GM20000 (cell line): ENCODE data around the gene ZWILCH.

ENCODE experiments used
- DNase-seq: peaks from one replicate; pipeline ENCODE4 v3.0.0; 2012; ENCODE audit warnings: low spot score
- TF ChIP-seq, protein P1 (sequence below): IDR thresholded peaks from 2 replicates; pipeline ENCODE4 v1.5.1; 2012; ENCODE audit warnings: mild to moderate bottlenecking, control low read depth; ENCODE audit errors: extremely low read depth, missing control alignments

The ZWILCH gene

GRCh38 chr15:66578286-66578875 lies 73.3 kb downstream of the ZWILCH start:
- TF ChIP-seq, protein P1, sequence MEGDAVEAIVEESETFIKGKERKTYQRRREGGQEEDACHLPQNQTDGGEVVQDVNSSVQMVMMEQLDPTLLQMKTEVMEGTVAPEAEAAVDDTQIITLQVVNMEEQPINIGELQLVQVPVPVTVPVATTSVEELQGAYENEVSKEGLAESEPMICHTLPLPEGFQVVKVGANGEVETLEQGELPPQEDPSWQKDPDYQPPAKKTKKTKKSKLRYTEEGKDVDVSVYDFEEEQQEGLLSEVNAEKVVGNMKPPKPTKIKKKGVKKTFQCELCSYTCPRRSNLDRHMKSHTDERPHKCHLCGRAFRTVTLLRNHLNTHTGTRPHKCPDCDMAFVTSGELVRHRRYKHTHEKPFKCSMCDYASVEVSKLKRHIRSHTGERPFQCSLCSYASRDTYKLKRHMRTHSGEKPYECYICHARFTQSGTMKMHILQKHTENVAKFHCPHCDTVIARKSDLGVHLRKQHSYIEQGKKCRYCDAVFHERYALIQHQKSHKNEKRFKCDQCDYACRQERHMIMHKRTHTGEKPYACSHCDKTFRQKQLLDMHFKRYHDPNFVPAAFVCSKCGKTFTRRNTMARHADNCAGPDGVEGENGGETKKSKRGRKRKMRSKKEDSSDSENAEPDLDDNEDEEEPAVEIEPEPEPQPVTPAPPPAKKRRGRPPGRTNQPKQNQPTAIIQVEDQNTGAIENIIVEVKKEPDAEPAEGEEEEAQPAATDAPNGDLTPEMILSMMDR = no peak
- no peak for DNase-seq

- TF ChIP-seq, protein P1 = no peak
- DNase-seq = no peak
Observed at GRCh38 chr15:66580643-66581042, 75.5 kb downstream of the ZWILCH start.

- DNase-seq = no peak
- TF ChIP-seq, protein P1 = no peak
Observed at GRCh38 chr15:66581972-66582537, 76.9 kb downstream of the ZWILCH start.

DNA sequence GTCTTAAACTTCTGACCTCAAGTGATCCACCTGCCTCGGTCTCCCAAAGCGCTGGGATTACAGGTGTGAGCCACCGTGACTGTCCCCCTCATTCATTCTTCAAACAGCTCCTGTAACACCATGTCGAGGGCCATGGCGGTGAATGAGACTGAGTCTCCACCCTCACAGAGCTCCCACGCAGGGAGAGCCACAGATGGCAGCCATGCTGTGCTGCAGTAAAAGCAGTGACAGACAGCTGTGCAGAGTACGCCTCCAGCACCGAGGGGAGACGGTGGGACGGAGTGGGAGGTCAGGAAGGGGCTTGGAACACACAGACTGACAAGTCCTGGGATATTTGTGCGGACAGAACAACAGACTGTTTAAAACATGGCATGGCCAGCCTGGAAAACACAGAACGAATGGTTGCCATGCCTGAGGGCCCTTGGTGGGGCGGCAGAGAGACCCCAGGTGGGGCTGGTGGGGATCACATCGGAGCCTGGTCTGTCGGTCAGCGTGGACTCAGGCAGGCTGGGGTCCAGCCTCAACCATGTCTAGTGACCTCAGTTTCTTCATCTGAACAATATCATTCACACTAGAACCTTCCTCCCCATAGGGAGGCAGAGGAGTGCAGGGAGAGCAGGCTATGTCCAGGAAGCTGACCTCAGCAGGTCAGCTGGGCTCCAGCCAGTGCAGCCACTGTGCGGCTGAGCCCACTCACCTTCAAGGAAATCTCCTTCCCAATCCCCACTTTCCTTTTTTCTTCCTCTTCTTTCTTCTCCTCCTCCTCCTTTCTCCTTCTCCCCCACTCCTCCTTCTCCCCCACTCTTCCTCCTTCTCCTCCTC lies 81.2 kb downstream of the ZWILCH start:
- TF ChIP-seq, protein P1 = no peak
- DNase-seq = no peak

- TF ChIP-seq, protein P1 = no peak
- DNase-seq = no peak
Observed at GRCh38 chr15:66587020-66587419, 81.9 kb downstream of the ZWILCH start.

DNA sequence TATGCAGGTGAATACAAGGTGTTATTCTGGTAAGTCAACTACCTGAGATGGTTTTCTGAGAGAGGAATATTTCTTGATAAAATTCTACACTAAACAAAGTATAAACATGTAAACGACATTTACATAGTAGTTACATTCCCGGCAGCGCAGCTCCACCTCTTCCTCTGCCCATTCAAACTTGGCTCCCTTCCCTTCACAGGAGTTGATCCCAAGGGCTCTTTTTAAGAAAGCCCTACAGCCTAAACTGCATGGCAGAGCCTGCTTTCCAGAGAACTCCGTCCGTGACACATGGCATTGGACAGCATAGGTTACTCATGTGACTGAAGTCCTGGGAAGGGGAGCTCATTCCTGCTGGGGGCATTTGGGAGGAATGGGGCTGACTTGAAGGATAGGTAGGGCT lies 82.6 kb downstream of the ZWILCH start:
- DNase-seq = no peak
- TF ChIP-seq, protein P1 = no peak

DNA sequence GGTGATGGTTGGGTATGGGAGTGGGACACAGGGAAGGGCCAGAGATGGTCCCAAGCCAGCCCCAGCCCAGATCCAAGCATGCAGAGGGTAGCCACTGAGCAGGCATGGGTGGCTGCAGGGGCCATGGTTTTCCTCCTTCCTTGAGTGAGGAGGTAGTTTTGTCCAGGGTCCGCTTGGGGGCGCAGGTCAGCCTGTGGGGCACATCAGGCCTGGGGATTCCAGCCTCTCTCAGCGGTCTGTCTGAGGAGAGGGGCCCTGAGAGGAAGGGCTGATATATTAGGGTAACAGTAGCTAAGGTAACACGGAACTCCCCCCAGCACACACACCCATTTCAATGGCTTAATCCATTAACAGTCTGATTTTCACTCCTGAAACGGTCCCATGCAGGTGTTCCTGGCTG lies 83.4 kb downstream of the ZWILCH start:
- DNase-seq = no peak
- TF ChIP-seq, protein P1 = peak; percentile 31
